OCI-LY3 (cell line): Measurements from ENCODE around the gene CDK17.
"Not testable (repeated sequence)": the region's sequence is repeated elsewhere in the genome, so short reads cannot be mapped to it uniquely, and the experiment has no call there.

Experiments
- H2AFZ ChIP-seq: fragments of 200-600, 300-600 bp; shearing (Covaris generic); 2 replicates; pipeline ENCODE4 v1.6.0; 2014; ENCODE audit warnings: antibody characterized with exemption, low read depth, low read length
- H3K27ac ChIP-seq: fragments of 200-600, 300-600 bp; sonication (generic); 2 replicates; pipeline ENCODE4 v1.5.1; 2014; ENCODE audit warnings: mild to moderate bottlenecking, low read length, moderate library complexity, mixed read lengths
- H3K27me3 ChIP-seq: fragments of 200-600, 300-600 bp; sonication (generic); 2 replicates; pipeline ENCODE4 v1.6.1; 2014; ENCODE audit warnings: low read depth, low read length, mixed read lengths
- H3K36me3 ChIP-seq: fragments of 200-600, 300-600 bp; sonication (generic); replicated peaks from 2 replicates; pipeline ENCODE3; 2014; ENCODE audit warnings: low read depth, low read length, mixed read lengths
- H3K4me1 ChIP-seq: fragments of 300-600, 200-600 bp; sonication (generic); 2 replicates; pipeline ENCODE4 v1.6.1; 2014; ENCODE audit warnings: low read length, mixed read lengths
- H3K4me2 ChIP-seq: fragments of 200-600, 300-600 bp; sonication (generic); 2 replicates; pipeline ENCODE4 v1.6.1; 2014; ENCODE audit warnings: low read length, mixed read lengths
- H3K4me3 ChIP-seq: fragments of 300-600, 200-600 bp; sonication (generic); 2 replicates; pipeline ENCODE4 v1.5.1; 2014; ENCODE audit warnings: antibody characterized with exemption, mild to moderate bottlenecking, low read length, moderate library complexity
- H3K79me2 ChIP-seq: fragments of 300-600, 200-600 bp; shearing (Covaris generic); 2 replicates; pipeline ENCODE4 v1.6.1; 2014; ENCODE audit warnings: mild to moderate bottlenecking, low read length, mixed read lengths
- H3K9ac ChIP-seq: fragments of 300-600, 200-600 bp; shearing (Covaris generic); 2 replicates; pipeline ENCODE4 v1.6.0; 2014; ENCODE audit warnings: mild to moderate bottlenecking, low read length, moderate library complexity
- H3K9me3 ChIP-seq: fragments of 200-600, 300-600 bp; shearing (Covaris generic); 2 replicates; pipeline ENCODE4 v1.6.1; 2014; ENCODE audit warnings: low read length, mixed read lengths; ENCODE audit not compliant: insufficient read depth
- H4K20me1 ChIP-seq: fragments of 200-600, 300-600 bp; sonication (generic); 2 replicates; pipeline ENCODE4 v1.6.1; 2016; ENCODE audit warnings: low read length, mixed read lengths; ENCODE audit not compliant: insufficient read depth
- CTCF ChIP-seq: fragments of 200-600, 300-600 bp; sonication (generic); IDR thresholded peaks from 2 replicates; pipeline ENCODE4 v1.5.1; 2014; ENCODE audit warnings: antibody characterized with exemption, low read length, low read depth
- EZH2phosphoT487 ChIP-seq: fragments of 200-600 bp; shearing (Covaris generic); IDR thresholded peaks from 2 replicates; pipeline ENCODE4 v1.6.1; 2018; ENCODE audit warnings: antibody characterized with exemption, mixed run types, low read depth

The CDK17 gene

GRCh38 chr12:96395236-96395635 is 5.0 kb downstream of the CDK17 start:
- H3K27ac ChIP-seq, result no peak overlapping the region
- H3K4me1 ChIP-seq, result peaks cover 15% of the 10 kb centered on the region
- H3K27me3 ChIP-seq, result no peaks in the 10 kb centered on the region
- no peak overlapping the region for H3K4me3 ChIP-seq
- no peak overlapping the region for H3K9ac ChIP-seq
- H3K79me2 ChIP-seq, result peaks cover 83% of the 10 kb centered on the region
- no peaks in the 10 kb centered on the region for H3K36me3 ChIP-seq
- TF ChIP-seq EZH2phosphoT487, result no peak
- peaks cover 30% of the 10 kb centered on the region for H4K20me1 ChIP-seq
- H3K9me3 ChIP-seq, result no peaks in the 10 kb centered on the region
- no peak overlapping the region for H3K4me2 ChIP-seq
- H2AFZ ChIP-seq, result no peak overlapping the region

- not testable (repeated sequence) for H2AFZ ChIP-seq, H3K9me3 ChIP-seq, H3K36me3 ChIP-seq, H3K27me3 ChIP-seq, H3K4me3 ChIP-seq, H3K27ac ChIP-seq, H3K9ac ChIP-seq, H3K4me2 ChIP-seq
- Histone ChIP-seq H4K20me1 (peaks cover 22% of the 10 kb centered on the region), H3K79me2 (peaks cover 85% of the 10 kb centered on the region), H3K4me1 (peaks cover 10% of the 10 kb centered on the region)
Measured at GRCh38 chr12:96393229-96393628, 7.0 kb downstream of the CDK17 start.

- H2AFZ ChIP-seq, result no peak overlapping the region
- H3K36me3 ChIP-seq, result no peaks in the 10 kb centered on the region
- no peak overlapping the region for H3K4me3 ChIP-seq
- peaks cover 14% of the 10 kb centered on the region; the same call in 1 of the 2 replicates for H4K20me1 ChIP-seq
- peaks cover 84% of the 10 kb centered on the region for H3K79me2 ChIP-seq
- H3K27ac ChIP-seq, result no peak overlapping the region
- TF ChIP-seq EZH2phosphoT487, result no peak
- no peak for TF ChIP-seq CTCF
- no peaks in the 10 kb centered on the region for H3K9me3 ChIP-seq
- H3K4me1 ChIP-seq, result peaks cover 2% of the 10 kb centered on the region
- H3K27me3 ChIP-seq, result no peaks in the 10 kb centered on the region
- H3K4me2 ChIP-seq, result no peak overlapping the region
- H3K9ac ChIP-seq, result no peak overlapping the region
Measured at GRCh38 chr12:96392397-96392796, 7.8 kb downstream of the CDK17 start.

- Histone ChIP-seq H3K4me1 (no peaks in the 10 kb centered on the region), H3K9me3 (no peaks in the 10 kb centered on the region), H3K27me3 (no peaks in the 10 kb centered on the region), H4K20me1 (peaks cover 12% of the 10 kb centered on the region), H2AFZ (no peak overlapping the region), H3K36me3 (no peaks in the 10 kb centered on the region), H3K79me2 (peaks cover 87% of the 10 kb centered on the region), H3K4me2 (no peak overlapping the region), H3K9ac (no peak overlapping the region), H3K27ac (no peak overlapping the region), H3K4me3 (no peak overlapping the region)
- TF ChIP-seq CTCF (no peak), EZH2phosphoT487 (no peak)
Measured at GRCh38 chr12:96387981-96388380, 12.3 kb downstream of the CDK17 start.

- Histone ChIP-seq H3K36me3 (no peaks in the 10 kb centered on the region), H3K27ac (no peak overlapping the region), H3K4me1 (no peaks in the 10 kb centered on the region), H3K9me3 (no peaks in the 10 kb centered on the region), H2AFZ (no peak overlapping the region), H3K9ac (no peak overlapping the region), H3K79me2 (peaks cover 87% of the 10 kb centered on the region), H4K20me1 (peaks cover 12% of the 10 kb centered on the region), H3K4me3 (no peak overlapping the region), H3K4me2 (no peak overlapping the region), H3K27me3 (no peaks in the 10 kb centered on the region)
- TF ChIP-seq EZH2phosphoT487 (no peak), CTCF (no peak)
Measured at GRCh38 chr12:96386794-96387193, 13.4 kb downstream of the CDK17 start.
